ENCODE measurements around the gene ZNF32. TPM values are rescaled to one million over a fixed set of nuclear protein-coding genes. Genes with fewer than 3 reads are reported as not detected.

Gene ZNF32
- total and polyA plus RNA-seq, 2 experiments from 2014 or later: 15.8 to 26.1 TPM

DNA sequence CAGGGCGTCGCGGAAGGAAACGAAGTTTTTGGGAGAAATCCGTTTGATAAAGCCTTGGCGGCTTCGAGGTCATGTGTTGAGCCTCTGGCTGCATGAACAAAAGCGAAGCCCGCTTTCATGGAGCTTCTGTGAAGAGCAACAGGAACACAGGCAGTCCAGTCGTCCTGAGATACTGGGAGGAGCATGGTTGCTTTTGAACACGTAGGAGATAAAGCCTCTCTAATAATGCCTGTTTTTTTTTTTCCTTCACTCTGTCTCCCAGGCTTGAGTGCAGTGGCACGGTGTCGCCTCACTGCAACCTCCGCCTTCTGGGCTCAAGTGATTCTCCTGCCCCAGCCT lies 473 bp upstream of the ZNF32 start:
- peaks cover 23% of the 10 kb centered on the region for H3K27me3 ChIP-seq (ENCODE audit: insufficient read depth)
- peak overlapping the region; percentile 99 for H2AFZ ChIP-seq
- peaks cover 19% of the 10 kb centered on the region for H3K36me3 ChIP-seq (ENCODE audit: insufficient read depth)
- TF ChIP-seq ZNF331 (CRISPR knock-in tag; IDR thresholded peaks at IDR 0.05; ENCODE audit: low read depth) (no peak), ZNF114 (CRISPR knock-in tag; IDR thresholded peaks at IDR 0.05) (no peak)
- H3F3A ChIP-seq (replicated peaks; ENCODE audit: low read depth): no peaks in the 10 kb centered on the region
- peaks cover 11% of the 10 kb centered on the region for H3K4me1 Mint-ChIP-seq
- H3K27me3 Mint-ChIP-seq (ENCODE audit: insufficient read depth, low read depth, poor library complexity): peaks cover 30% of the 10 kb centered on the region
- H3K79me2 ChIP-seq (replicated peaks; ENCODE audit: insufficient read depth): no peaks in the 10 kb centered on the region
- H3K4me1 ChIP-seq (ENCODE audit: insufficient read depth): peaks cover 11% of the 10 kb centered on the region; the same call in 1 of the 2 replicates
- H3K36me3 Mint-ChIP-seq (ENCODE audit: low read depth): peaks cover 37% of the 10 kb centered on the region
- H3K4me2 ChIP-seq: peak overlapping the region; percentile 96
- ATAC-seq (no peak), DNase-seq (ENCODE audit: low spot score) (no peak)
- peak overlapping the region; percentile 85 for H3K4me3 Mint-ChIP-seq
- no peak overlapping the region for H3K27ac ChIP-seq (ENCODE audit: low read depth)
- H3K9me3 Mint-ChIP-seq: peaks cover 42% of the 10 kb centered on the region
- peaks cover 21% of the 10 kb centered on the region for H3K9me2 ChIP-seq (ENCODE audit: insufficient read depth)
- no peaks in the 10 kb centered on the region for H4K20me1 ChIP-seq (replicated peaks; ENCODE audit: insufficient read depth)
- peak overlapping the region; percentile 83 for H3K4me3 ChIP-seq
- H3K27ac Mint-ChIP-seq: no peak overlapping the region

DNA sequence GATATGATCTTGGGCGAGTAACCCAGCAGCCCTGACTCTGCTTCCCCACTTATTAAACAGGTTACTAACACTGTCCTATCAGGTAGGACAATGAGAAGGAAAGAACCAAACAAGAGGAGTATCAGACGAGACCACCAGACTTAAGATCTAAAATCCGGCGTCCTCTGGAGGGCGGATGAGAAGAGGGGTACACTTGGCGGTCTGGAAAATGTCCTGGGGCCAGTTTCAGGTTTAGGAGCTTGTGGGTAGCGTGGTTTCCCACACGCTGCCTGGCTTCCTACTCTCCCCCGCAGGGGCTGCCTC lies 635 bp downstream of the ZNF32 start:
- peaks cover 29% of the 10 kb centered on the region for H3K36me3 ChIP-seq (ENCODE audit: insufficient read depth)
- Mint-ChIP-seq H3K36me3 (ENCODE audit: low read depth) (peaks cover 48% of the 10 kb centered on the region), H3K4me3 (peak overlapping the region; percentile 85), H3K4me1 (peaks cover 5% of the 10 kb centered on the region), H3K27ac (no peak overlapping the region), H3K9me3 (peaks cover 53% of the 10 kb centered on the region), H3K27me3 (ENCODE audit: insufficient read depth, low read depth, poor library complexity) (peaks cover 30% of the 10 kb centered on the region)
- peaks cover 11% of the 10 kb centered on the region; the same call in 1 of the 2 replicates for H3K4me1 ChIP-seq (ENCODE audit: insufficient read depth)
- no peaks in the 10 kb centered on the region for H4K20me1 ChIP-seq (replicated peaks; ENCODE audit: insufficient read depth)
- no peak for DNase-seq (ENCODE audit: low spot score)
- peaks cover 23% of the 10 kb centered on the region for H3K27me3 ChIP-seq (ENCODE audit: insufficient read depth)
- H3K79me2 ChIP-seq (replicated peaks; ENCODE audit: insufficient read depth): no peaks in the 10 kb centered on the region
- H3K27ac ChIP-seq (ENCODE audit: low read depth): no peak overlapping the region
- H3K9me2 ChIP-seq (ENCODE audit: insufficient read depth): peaks cover 19% of the 10 kb centered on the region
- peak overlapping the region; percentile 96 for H3K4me2 ChIP-seq
- H3F3A ChIP-seq (replicated peaks; ENCODE audit: low read depth): no peaks in the 10 kb centered on the region
- H3K4me3 ChIP-seq: peak overlapping the region; percentile 83
- no peak for ATAC-seq
- peak overlapping the region; percentile 91; the same call in 1 of the 2 replicates for H2AFZ ChIP-seq
- TF ChIP-seq NANOG (IDR thresholded peaks at IDR 0.05; ENCODE audit: borderline replicate concordance) (no peak), STAT1 (IDR thresholded peaks at IDR 0.05; ENCODE audit: unreplicated experiment) (no peak), CREB1 (CRISPR knock-in tag; IDR thresholded peaks at IDR 0.05; ENCODE audit: low read depth) (no peak), EZH2phosphoT487 (IDR thresholded peaks at IDR 0.05; ENCODE audit: unreplicated experiment) (no peak), ZNF331 (CRISPR knock-in tag; IDR thresholded peaks at IDR 0.05; ENCODE audit: low read depth) (no peak), EZH2 (IDR thresholded peaks at IDR 0.05; ENCODE audit: low read depth, unreplicated experiment) (no peak), POLR2AphosphoS5 (IDR thresholded peaks at IDR 0.05; ENCODE audit: low read depth) (no peak)
- TF ChIP-seq, protein P1, sequence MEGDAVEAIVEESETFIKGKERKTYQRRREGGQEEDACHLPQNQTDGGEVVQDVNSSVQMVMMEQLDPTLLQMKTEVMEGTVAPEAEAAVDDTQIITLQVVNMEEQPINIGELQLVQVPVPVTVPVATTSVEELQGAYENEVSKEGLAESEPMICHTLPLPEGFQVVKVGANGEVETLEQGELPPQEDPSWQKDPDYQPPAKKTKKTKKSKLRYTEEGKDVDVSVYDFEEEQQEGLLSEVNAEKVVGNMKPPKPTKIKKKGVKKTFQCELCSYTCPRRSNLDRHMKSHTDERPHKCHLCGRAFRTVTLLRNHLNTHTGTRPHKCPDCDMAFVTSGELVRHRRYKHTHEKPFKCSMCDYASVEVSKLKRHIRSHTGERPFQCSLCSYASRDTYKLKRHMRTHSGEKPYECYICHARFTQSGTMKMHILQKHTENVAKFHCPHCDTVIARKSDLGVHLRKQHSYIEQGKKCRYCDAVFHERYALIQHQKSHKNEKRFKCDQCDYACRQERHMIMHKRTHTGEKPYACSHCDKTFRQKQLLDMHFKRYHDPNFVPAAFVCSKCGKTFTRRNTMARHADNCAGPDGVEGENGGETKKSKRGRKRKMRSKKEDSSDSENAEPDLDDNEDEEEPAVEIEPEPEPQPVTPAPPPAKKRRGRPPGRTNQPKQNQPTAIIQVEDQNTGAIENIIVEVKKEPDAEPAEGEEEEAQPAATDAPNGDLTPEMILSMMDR (conservative IDR thresholded peaks at IDR 0.05; ENCODE audit: low read depth in 2 of 2): no peak
- TF ChIP-seq, protein P2, sequence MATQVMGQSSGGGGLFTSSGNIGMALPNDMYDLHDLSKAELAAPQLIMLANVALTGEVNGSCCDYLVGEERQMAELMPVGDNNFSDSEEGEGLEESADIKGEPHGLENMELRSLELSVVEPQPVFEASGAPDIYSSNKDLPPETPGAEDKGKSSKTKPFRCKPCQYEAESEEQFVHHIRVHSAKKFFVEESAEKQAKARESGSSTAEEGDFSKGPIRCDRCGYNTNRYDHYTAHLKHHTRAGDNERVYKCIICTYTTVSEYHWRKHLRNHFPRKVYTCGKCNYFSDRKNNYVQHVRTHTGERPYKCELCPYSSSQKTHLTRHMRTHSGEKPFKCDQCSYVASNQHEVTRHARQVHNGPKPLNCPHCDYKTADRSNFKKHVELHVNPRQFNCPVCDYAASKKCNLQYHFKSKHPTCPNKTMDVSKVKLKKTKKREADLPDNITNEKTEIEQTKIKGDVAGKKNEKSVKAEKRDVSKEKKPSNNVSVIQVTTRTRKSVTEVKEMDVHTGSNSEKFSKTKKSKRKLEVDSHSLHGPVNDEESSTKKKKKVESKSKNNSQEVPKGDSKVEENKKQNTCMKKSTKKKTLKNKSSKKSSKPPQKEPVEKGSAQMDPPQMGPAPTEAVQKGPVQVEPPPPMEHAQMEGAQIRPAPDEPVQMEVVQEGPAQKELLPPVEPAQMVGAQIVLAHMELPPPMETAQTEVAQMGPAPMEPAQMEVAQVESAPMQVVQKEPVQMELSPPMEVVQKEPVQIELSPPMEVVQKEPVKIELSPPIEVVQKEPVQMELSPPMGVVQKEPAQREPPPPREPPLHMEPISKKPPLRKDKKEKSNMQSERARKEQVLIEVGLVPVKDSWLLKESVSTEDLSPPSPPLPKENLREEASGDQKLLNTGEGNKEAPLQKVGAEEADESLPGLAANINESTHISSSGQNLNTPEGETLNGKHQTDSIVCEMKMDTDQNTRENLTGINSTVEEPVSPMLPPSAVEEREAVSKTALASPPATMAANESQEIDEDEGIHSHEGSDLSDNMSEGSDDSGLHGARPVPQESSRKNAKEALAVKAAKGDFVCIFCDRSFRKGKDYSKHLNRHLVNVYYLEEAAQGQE (IDR thresholded peaks at IDR 0.05; ENCODE audit: unreplicated experiment): no peak
- TF ChIP-seq, protein P3, sequence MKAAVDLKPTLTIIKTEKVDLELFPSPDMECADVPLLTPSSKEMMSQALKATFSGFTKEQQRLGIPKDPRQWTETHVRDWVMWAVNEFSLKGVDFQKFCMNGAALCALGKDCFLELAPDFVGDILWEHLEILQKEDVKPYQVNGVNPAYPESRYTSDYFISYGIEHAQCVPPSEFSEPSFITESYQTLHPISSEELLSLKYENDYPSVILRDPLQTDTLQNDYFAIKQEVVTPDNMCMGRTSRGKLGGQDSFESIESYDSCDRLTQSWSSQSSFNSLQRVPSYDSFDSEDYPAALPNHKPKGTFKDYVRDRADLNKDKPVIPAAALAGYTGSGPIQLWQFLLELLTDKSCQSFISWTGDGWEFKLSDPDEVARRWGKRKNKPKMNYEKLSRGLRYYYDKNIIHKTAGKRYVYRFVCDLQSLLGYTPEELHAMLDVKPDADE (IDR thresholded peaks at IDR 0.05): no peak
